ENCODE results near the gene TMEM161A.

Gene TMEM161A

DNA sequence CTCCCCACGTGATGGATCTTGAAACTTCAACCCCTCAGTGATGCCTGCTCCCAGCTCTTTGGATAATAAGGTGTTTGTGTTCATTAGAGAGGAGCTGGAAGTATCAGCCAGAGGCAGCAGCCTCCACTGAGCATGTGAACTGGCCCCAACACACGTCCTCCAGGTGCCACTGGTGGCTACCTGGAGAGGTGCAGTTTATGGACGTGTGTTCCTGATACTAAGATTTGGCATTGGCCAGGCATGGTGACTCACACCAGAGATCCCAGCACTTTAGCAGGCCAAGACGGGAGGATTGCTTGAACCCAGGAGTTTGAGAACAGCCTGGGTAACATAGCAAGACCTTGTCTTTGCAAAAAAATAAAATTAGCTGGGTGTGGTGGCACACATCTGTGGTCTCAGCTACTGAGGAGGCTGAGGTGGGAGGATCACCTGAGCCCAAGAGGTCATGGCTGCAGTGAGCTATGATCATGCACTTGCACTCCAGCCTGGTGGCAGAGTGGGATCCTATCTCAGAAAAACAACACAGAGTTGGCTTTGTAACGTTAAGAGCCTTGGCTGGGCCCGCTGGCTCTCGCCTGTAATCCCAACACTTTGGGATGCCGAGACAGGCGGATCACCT lies 40.1 kb downstream of the TMEM161A start:
- no peak for DNase-seq (ENCODE audit: low read depth in 2 of 3, low spot score in 2 of 3)

GRCh38 chr19:19096641-19097627 lies 41.3 kb downstream of the TMEM161A start:
- DNase-seq (ENCODE audit: low read depth in 2 of 3, low spot score in 2 of 3) = no peak

GRCh38 chr19:19095691-19096090 lies 42.6 kb downstream of the TMEM161A start:
- DNase-seq (ENCODE audit: low read depth in 2 of 3, low spot score in 2 of 3) = no peak

DNA sequence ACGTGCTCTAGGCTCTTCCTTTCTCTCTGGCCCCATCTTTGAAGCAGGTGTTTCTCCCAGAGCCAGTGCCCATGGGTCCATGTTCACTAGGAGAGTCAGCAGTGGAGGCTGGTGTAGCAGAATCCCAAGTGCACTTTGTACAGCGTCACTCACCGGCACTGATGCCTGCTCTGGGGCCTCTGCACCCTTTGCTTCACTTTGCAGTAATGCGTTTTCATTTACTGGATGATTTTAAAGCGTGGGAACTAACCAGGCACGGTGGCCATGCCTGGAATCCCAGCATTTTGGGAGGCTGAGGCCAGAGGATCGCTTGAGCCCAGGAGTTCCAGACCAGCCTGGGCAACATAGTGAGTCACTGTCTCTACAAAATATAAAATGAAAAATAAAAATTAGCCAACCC lies 43.8 kb downstream of the TMEM161A start:
- DNase-seq (ENCODE audit: low read depth in 2 of 3, low spot score in 2 of 3) = no peak

DNA sequence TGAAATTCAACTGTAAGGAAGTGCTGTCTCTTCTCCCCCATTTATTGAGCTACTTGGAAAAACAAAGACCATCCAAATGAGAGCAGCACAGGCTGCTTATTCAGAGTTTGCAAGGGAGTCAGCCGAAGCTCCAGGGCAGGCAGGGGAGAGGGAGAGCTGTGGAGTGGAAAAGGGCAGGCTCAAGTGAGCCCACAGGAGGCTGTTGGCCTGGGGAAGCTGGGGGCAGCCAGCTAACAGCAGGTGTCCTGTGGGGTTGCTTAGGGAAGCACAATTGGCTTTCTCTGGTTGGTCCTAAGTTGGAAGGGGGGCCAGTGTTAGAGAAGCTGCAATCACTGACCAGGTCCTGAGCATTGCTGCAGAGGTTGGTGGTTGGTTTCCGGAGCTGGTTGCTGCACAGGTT lies 50.6 kb downstream of the TMEM161A start:
- DNase-seq (ENCODE audit: low read depth in 2 of 3, low spot score in 2 of 3) = no peak

DNA sequence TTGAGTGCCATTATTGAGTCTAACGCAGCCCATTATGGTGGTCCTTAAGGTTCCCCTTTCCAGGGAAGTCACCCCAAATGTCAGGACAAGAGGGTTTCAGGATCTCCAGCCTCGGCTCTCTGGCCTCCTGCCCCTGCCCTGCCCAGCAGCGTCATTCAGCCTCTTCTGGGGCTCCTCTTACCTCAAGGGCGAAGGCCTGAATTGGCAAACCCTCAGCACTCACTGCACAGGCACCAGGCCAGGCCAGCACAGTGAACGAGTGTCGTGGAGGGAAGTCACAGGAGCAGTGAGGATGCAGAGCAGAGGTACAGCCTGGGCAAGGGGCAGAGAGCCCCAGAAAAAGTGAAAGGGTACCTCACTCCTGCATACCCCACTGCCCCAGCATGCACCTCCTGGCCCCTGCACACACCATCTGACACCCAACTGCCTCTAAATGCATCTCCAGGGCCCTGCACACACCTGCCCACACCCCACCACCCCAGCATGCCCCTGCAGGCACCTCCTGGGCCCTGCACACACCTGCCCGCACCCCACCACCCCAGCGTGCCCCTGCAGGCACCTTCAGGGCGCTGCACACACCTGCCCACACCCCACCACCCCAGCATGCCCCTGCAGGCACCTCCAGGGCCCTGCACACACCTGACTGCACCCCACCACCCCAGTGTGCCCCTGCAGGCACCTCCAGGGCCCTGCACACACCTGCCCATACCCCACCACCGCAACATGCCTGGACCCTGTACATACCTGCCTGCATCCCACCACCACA lies 54.7 kb downstream of the TMEM161A start:
- no peak for DNase-seq (ENCODE audit: low read depth in 2 of 3, low spot score in 2 of 3)

GRCh38 chr19:19081642-19082151 lies 56.6 kb downstream of the TMEM161A start:
- no peak for DNase-seq (ENCODE audit: low read depth in 2 of 3, low spot score in 2 of 3)

GRCh38 chr19:19079571-19079970 lies 58.7 kb downstream of the TMEM161A start:
- DNase-seq (ENCODE audit: low read depth in 2 of 3, low spot score in 2 of 3) = no peak

- no peak for DNase-seq (ENCODE audit: low read depth in 2 of 3, low spot score in 2 of 3)
Observed at GRCh38 chr19:19078801-19079200, 59.5 kb downstream of the TMEM161A start.

- DNase-seq (ENCODE audit: low read depth in 2 of 3, low spot score in 2 of 3) = no peak
Observed at GRCh38 chr19:19077103-19077502, 61.2 kb downstream of the TMEM161A start.

DNA sequence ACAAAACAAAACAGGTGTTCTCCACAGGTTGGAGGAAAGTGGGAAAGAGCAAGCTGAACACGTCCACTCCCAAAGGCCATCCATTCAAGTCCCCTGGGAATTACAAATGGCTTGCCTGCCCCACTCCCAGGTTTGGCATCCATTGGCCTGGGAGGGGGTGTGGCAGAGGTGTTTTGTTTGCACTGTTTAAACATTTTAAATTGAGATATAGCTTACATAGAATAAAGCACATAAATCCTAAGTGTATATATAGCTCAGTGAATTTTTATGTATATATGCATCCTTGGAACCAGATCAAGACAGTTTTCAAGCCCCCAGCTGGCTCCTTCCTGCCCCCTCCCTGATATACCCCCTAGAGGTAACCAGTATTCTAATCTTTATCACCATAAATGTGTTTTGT lies 61.8 kb downstream of the TMEM161A start:
- no peak for DNase-seq (ENCODE audit: low read depth in 2 of 3, low spot score in 2 of 3)

DNA sequence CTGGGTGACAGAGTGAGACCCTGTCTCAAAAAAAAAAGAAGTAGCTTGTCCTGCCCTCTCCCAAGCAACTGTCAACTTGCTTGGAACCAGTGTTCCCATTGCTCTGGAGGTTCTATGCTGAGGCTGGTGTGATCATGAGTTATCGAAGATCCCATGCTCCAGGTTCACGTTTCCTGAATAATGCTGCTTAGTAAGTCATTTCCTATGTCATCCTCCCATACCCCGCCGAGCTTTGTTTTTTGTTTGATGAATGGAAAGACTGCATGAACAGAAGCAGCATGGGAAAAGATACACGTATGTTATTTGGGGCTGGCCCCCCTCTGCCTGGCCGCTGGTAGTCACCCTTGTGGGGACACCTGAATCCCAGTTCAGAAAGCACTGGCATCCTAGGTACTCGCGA lies 63.2 kb downstream of the TMEM161A start:
- no peak for DNase-seq (ENCODE audit: low read depth in 2 of 3, low spot score in 2 of 3)

DNA sequence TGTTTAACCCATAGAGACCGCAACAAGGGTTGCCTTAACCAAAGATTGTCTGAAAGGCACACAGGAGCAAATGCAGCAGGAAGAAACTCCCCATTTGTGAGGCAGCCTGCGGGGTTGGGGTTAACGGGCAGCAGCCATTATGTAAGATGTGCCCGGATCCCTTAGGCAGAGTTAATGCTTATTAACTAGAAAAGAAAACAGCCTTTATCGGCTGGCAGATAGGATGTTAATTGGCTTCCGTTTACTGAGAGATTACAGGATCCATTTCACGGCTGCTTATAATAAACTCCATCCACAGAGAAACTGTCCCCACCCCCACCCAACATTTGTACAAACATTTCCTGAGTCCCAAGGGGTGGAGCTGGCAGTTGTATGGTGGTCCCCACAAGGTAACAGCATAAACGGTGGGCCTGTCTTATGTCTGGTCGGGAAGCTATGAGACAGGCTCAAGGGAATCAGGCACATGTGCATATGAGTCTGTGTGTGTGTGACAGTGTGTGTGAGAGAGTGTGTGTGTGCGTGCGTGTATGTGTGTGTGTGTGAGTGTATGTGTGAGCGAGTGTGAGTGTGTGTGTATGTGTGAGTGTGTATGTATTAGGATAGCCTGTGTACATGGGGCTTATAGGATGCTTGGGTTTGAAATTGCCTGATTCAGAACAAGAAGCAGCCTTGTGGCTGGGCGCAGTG lies 63.9 kb downstream of the TMEM161A start:
- DNase-seq (ENCODE audit: low read depth in 2 of 3, low spot score in 2 of 3) = no peak

GRCh38 chr19:19071897-19072296 lies 66.4 kb downstream of the TMEM161A start:
- no peak for DNase-seq (ENCODE audit: low read depth in 2 of 3, low spot score in 2 of 3)

Measured in activated CD8-positive, alpha-beta memory T cell treated with anti-CD3 and anti-CD28 coated beads for 48 hours (primary cell).